ENCODE data around the gene MZF1.

Gene MZF1

GRCh38 chr19:58569943-58570670 lies 3.0 kb downstream of the MZF1 start:
- DNase-seq = no peak

GRCh38 chr19:58569191-58569942 lies 3.8 kb downstream of the MZF1 start:
- no peak for DNase-seq

- no peak for DNase-seq
Measured at GRCh38 chr19:58568453-58569130, 4.5 kb downstream of the MZF1 start.

GRCh38 chr19:58566989-58567388 lies 6.1 kb downstream of the MZF1 start:
- DNase-seq = no peak

GRCh38 chr19:58563823-58564222 lies 9.3 kb downstream of the MZF1 start:
- DNase-seq = no peak

GRCh38 chr19:58563034-58563573 lies 10.0 kb downstream of the MZF1 start:
- peak in 1 of 2 donors; percentile 58 for DNase-seq

- peak in 1 of 2 donors; percentile 34 for DNase-seq
Measured at GRCh38 chr19:58562122-58563033, 10.8 kb downstream of the MZF1 start.

GRCh38 chr19:58561373-58562121 lies 11.6 kb downstream of the MZF1 start:
- DNase-seq = no peak

GRCh38 chr19:58560921-58561320 lies 12.2 kb downstream of the MZF1 start:
- no peak for DNase-seq

- no peak for DNase-seq
Measured at GRCh38 chr19:58560007-58560887, 12.9 kb downstream of the MZF1 start.

GRCh38 chr19:58559275-58560006 lies 13.7 kb downstream of the MZF1 start:
- DNase-seq = peak; percentile 67 to 84

- peak; percentile 99 to 100 for DNase-seq
Measured at GRCh38 chr19:58558623-58559274, 14.4 kb downstream of the MZF1 start.

GRCh38 chr19:58558066-58558622 lies 15.0 kb downstream of the MZF1 start, which contains the start of gene UBE2M:
Gene UBE2M (minus strand): TSS chr19:58558611. CDS start chr19:58558381, 230 bp downstream.
- DNase-seq = peak in 1 of 2 donors; percentile 61

GRCh38 chr19:58557221-58558065 lies 15.7 kb downstream of the MZF1 start:
- DNase-seq = no peak

GRCh38 chr19:58556622-58557220 lies 16.4 kb downstream of the MZF1 start:
- DNase-seq = no peak

- no peak for DNase-seq
Measured at GRCh38 chr19:58555920-58556621, 17.1 kb downstream of the MZF1 start.
